ENCODE data around the gene C12orf42.

The C12orf42 gene

GRCh38 chr12:103268831-103269514, 226.8 kb downstream of the C12orf42 start:
- no peak for DNase-seq (ENCODE audit: low read depth in 3 of 3)

GRCh38 chr12:103257763-103258162, 238.0 kb downstream of the C12orf42 start:
- DNase-seq (ENCODE audit: low read depth in 3 of 3): no peak
